MV-4-11 (cell line): ENCODE data around the gene TBXA2R.
A peak's percentile ranks its signal among the peaks of the same experiment; 100 is the strongest.

Experiments
- DNase-seq: peaks from one replicate; lab custom pipeline; 2025; lab: John Stamatoyannopoulos, UW

TBXA2R gene

DNA sequence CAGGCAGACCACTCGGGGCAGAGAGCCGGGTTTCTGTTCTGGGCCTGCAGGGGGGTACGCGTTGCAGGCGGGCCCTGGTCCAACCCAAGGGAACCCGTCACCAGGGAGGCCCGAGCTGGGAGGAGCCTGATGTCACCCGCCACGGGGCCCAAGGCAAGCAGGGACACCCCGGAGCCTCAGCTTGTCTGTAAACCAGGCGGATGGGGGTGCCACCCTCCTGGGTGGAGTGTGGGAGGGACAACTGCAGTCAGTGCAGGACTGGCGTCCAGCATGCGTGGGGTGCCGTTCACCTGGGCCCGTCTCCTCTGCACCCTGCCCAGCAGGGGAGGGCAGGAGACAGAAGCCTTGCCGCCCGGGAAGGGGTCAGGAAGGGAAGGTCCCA is 12.9 kb upstream of the TBXA2R start:
- DNase-seq, result no peak

DNA sequence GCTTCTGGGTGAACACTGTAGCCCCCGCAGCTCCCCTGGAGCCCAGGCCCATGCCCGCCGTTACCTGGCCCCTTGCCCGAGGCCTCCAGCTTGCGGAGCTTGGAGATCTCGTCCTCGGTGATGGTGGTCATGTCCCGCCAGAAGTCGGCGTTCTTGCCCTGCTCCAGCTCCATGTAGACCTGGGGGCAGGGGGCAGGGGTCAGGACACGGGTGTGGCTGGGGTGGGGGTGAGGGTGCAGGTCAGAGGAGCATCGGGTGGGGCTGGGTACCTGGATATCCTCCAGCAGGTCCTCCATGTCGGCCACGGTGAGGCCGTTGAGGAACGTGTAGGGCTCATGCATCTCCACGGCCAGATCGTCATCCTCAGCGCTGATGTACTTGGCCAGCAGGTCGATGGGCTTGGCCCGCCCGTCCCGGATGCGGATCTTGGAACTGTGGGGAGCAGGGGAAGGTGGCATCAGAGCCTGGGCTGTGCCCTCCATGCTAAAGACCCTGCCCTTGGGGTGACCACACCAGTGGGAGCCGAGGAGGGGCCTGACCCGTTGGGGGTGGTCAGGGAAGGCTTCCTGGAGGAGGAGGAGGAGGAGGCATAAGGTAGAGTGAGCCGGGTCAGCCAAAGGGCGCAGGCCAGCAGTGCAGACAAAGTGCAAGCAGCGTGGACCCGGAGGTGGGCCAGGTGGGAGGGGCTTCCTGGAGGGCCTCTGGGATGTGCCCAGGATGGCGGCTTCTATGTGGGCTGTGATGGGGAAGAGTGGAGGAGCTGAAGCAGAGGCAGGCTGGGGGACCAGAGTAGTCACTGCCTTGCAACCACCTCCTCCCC is 12.3 kb upstream of the TBXA2R start:
- DNase-seq, result no peak

DNA sequence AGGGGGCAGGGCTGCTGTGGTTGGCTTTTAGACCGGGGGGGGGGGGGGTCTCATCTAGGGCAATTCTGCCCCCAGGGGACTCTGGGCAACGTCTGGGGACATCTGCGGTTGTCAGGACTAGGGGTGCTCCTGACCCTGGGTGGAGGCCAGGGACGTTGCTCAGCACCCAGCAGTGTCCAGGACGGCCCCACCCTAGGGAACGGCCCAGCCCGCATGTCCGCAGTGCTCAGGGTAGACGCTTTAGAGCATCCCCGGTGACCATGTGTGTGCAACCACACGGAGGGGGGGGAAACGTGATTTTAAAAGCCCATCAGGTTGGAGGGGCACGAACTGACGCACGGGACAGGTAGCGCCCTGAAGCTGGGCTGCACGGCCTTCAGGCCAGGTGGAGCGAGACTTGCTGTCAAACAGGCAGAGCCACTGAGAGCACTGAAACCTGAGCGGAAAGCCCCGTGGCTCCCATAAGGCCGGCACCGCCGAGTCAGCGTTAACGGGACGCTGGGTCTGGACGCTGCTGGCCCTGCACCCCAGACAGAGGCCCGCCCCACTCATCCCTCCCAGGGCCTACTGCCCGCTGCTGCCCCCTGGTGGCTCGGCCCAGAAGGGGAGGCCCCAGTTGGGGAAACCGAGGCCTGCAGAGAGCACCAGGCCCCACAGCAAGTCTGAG is 11.6 kb upstream of the TBXA2R start:
- DNase-seq, result no peak

DNA sequence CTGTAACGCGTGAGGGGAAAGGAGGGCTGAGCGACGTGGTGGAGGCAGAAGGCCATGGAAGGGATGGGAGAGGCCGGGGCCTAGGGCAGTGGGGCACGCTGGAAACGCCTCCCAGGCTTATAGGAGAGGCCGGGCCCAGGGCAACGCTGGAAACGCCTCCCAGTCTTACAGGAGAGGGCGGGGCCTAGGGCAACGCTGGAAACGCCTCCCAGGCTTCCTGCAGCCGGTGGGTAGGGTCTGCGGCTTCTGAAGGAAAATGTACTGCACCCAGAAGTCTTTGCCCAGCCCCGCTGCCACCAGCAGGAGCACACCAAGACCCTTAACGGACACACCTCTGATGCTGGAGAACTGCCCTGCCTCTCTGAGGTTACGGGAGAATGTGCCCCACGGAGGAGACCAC is 10.8 kb upstream of the TBXA2R start:
- DNase-seq, result no peak

DNA sequence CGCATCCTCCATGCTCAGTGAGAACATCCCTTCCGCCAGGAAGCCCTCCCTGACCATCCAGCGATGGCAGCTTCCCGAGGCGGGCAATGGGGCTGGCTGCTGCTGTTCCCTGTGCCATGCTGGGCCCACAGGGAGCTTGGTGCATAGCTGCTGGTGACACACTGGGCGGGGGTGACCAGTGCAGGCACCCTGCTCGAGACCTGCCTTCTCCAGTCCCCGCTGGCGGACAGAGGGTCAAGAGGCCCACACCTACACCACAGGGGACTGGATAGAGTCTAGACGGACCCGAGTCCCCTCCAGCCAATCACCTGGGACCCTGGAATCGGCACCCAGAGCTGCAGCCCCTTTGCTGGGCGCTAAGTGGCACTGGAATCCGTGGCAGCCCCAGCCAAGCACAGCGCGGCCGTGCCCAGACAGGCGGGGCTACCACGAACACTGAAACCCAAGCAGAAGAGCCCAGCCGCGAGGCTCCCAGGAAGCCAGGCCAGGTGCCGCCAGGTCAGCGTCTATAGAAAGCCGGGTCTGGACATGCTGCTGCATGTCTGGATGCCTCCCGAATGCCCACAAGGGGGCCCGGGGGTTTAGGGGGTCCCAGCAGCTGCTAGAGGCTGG is 9.0 kb upstream of the TBXA2R start:
- DNase-seq, result no peak

DNA sequence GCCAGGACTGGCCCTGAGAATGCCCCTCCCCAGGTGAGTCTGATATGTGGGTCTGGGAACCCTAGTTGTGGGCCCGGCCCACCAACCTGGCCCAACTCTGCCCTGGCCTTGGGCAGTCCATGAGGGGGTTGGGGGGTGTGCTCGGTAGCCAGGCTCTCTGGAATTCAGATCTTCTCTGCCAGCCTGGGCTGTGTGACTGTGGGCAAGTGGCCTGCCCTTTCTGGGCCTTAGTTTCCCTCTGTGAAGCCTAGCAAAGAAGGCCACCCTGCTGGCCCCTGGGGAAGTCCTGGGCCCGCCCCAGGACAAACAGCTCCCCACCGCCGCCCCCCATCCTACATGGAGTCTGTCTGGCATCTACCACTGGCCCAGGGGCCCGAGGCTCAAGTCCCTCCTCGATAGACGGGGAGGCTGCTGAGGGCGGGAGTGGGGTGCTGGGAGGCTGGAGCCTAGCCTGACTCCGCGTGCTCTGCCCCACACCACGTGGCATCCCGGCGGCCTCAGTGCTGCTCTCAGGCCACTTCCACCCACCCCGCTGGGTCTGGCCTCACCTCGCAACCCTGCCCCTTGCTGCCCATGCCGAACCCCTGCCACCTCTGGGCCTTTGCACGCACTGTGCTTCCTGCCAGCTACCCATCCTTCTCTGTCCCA is 8.3 kb upstream of the TBXA2R start:
- DNase-seq, result no peak

DNA sequence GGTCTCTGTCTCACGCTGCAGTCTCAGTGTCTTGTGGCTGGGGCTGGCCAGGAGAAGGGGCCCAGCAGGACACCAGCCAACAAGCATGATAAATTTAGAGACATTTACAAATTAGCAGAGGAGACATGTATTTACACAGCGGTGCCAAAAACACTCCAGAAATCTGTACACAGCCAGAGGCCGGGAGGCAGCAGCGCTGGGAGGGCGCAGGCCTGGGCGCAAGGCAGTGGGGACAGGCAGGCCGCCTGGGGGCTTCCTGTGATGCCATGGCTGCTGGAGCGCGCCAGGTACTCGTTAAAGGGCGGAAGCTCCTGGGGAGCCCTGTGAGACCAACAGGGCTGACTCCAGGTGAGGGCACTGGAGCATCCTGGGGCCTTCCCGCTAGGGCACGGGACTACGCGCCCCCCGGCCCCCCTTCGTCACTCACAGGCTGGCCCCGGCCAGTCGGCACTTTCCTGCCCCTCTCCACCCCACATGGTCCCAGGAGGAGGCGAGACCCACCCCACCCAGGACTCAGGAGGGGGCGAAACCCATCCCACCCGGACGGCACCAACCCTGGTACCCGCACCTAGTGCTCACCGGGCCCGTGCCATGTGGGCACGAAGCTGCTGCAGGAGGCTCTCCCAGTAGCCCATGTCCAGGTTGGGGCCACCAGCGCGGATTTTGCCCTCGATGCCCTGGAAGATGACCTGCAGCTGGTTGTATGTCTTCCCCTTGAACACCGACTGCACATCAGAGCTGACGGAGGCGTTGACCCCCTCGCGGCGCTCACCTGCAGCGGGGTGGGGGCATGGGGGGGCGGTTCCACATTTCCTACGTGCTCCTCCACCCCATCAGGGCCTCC is 7.4 kb upstream of the TBXA2R start:
- DNase-seq, result no peak

DNA sequence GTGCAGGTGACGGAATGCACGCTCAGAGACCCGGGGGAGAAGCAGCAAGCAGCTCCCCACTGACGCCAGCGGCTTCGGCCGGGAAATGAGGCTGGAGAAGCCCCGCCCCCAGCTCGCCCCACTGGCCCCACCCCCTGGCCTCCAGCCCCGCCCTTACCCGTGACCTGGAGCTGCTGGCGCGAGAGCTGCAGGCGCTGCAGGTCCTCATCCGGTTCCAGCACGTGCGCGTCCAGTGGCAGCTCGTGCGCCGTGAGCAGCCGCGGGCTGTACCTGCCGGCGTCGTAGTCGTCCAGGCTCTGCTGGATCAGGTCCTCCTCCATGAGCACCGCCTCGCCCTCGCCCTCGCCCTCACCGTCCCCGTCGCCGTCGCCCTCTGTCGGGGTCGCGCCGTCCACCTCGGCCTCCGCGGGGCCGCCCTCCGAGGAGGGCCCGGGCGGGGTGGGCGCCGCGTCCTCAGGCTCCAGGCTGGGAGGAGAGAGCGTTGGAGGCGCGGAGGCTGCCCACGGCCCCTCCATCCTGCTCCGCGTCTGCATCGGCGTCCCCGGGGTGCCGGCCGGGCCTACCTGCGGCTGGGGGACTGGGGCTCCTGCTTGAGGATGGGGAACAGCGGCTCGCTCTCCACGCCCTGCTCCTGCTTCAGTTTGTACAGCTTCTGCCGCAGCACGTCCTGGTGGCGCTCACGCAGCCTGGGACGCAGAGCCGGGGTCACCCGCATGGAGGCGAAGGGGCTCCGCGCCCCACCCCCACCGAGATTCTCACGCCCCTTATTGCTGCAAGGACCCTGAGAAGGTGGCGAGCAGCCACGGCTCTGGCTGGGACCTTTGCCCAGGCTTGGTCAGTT is 6.4 kb upstream of the TBXA2R start:
- no peak for DNase-seq

DNA sequence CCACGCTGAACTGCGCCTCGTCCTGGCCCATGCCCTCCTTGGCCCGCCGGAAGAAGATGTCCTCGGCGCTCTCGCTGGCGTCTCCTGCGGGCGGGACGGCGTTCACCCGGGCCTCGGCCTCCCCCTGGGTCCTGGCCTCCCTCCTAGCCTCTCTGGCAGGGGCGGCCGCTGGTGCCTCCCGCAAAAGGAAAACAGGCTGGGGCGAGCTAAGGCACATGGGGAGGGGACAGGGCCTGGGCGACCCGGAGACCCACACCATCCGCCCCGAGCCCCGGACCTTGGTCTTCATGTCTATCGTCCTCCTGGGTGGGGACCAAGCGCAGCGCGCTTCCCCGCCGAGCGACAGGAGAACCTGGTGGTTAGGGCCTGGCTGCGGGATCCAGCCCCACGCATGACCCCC is 5.7 kb upstream of the TBXA2R start:
- DNase-seq, result no peak

DNA sequence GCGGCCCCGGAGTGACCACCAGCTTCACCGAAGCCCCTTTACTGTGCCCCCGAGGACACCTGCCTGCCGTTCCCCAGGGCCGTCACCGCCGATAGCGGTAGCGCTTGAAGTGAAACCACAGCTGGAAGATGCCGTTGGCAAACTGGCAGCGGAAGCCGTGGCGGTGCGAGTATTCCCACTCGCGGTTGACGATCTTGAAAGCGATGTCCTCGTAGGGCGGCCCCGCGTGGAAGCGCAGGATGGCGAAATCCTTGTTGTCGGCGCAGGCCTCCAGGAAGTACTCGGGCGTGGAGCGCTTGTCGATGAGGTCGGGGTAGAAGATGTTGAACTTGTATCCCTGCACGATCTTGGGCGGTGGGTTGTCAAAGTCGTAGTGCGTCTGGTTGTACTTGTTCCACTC is 5.2 kb upstream of the TBXA2R start:
- no peak for DNase-seq

DNA sequence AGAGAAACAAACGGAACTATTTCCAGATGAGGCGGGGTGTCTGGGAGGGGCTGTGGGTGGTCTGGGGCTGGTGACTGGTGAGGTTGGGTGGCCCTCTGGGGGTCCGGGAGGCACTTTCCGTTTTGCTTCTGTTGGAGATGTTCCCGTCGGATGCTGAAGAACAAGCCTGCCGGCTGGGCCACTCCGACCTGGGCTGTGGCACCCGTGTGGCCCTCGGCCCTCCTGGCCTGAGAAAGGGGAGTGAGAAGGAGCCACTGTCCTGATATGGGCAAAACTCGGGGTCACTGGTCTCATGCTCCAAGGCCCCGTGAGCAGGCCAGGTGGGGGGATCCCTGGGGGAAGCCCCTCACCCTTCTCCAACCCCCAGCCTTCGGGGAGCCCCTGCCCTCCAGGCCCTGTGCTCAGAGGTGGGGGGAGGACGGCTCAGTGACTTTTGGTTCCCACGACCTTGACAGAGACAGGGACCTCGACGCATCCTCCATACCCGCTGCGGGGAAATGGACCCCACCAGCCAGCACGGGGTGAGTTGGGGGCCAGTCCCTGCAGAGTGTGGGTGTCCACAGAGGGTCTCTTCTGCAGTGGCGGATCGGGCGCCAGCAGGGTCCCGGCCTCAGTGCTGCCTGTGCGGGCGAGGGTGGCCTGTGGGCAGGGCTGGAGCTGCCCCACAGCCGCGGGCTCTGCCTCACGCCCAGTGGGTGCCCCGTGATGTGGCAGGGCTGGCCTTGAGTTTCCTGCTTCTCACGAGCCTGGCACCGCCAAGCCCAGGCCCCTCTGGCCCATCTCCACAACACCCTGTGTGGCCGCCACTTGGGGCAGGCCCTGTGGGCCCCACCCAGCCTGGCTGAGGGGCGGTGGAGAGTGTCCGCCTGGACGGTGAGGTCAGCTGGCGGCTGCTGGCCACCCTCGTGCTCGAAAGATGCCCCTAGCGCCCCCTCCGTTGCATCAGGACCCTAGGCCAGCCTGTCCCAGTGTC is 4.4 kb upstream of the TBXA2R start:
- no peak for DNase-seq

DNA sequence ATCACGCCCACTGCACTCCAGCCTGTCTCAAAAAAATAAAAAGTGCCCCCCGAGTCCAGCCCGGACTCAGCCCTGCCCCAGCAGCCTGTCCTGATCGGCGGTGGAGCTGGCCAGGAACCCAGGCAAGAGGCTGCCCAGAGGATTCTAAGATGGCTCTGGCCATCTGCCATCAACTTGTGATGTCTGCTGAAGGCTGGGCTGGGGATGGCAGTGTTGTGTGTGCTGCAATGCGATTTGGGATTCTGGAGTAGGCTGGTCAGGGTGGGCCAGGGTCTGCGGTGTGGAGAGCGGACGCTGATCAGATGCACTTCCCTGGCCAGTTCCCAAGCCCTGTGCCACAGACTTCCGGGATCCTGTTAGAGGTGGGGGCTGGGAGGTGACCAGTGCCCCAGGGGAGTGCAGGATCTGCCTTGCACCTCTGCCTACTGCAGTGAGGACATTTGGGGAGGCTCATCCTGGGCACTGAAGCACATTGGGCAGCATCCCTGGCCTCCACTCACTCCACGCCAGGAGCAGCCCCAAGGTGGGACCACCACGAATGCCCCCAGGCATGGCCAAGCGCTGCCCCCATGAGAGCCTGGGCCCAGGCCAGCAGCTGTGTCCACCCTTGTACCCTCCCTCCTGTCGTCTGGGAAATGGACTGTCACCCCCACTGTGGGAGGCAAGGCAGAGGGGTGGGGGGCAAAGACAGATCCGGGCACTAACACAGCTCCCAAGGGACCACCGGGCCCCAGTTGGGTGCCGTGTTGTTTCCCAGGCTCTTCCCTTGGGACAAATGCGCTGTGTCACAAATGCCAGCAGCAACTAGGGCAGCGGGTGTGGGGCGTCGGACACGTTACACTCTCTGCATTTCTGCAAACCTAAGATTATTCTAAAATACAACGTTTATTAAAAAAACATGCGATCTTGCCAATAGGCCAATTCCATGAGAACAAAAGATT is 3.4 kb upstream of the TBXA2R start:
- DNase-seq, result no peak

DNA sequence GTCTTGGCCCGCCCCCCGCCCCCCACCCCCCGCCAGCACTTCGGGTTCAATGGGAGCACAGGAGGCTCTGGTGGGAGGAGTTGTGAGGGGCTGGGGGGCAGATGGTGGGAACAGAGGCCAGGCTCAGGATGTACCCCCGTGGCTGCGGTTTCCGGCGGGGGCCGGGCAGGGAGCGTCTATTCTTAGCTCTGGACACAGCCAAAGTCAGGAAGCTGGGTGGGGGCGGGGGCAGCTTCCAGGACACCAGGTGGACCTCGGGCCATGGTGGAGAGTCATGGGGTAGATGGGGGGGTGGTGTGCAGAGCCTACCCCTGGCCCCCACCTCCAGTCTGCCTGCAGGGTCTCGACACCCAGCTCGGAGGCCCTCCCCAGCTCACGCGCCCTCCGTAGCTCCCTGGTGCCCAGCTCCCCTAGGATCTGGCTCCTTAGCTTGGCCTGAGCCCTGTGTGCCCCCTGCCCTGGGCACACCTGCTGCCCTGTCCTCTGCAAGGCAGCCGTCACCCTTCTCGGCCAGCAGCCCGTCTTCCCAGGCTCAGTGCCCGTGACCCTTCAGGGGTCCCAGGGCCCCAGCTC is 2.2 kb upstream of the TBXA2R start:
- DNase-seq, result peak; percentile 66

DNA sequence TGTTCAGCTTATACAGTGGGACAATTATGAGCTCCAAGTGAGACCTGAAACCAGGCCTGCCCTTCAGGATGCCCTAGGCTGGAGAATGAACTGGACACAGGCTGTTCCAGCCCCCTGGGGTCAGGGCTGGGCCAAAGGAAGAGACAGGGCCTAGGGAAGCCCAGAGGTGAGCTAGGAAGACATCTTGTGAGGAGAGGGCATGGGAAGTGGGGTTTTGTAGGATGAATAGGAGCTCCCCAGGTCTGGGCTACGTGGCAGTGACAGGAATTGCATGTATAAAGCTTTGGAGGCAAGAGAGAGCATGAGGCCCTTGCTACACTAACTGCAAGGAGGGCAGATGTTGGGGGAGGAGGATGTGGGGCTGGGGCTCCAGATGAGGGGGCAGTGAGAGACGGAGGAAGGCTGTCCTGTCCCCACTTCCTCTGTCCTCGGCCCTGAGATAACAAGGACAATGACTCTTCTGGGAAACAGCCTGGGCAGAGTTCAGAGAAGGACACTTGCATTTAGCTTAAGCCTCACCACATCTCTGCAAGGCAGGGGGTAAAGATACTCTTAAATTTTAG is 1.5 kb upstream of the TBXA2R start:
- peak; percentile 39 for DNase-seq

DNA sequence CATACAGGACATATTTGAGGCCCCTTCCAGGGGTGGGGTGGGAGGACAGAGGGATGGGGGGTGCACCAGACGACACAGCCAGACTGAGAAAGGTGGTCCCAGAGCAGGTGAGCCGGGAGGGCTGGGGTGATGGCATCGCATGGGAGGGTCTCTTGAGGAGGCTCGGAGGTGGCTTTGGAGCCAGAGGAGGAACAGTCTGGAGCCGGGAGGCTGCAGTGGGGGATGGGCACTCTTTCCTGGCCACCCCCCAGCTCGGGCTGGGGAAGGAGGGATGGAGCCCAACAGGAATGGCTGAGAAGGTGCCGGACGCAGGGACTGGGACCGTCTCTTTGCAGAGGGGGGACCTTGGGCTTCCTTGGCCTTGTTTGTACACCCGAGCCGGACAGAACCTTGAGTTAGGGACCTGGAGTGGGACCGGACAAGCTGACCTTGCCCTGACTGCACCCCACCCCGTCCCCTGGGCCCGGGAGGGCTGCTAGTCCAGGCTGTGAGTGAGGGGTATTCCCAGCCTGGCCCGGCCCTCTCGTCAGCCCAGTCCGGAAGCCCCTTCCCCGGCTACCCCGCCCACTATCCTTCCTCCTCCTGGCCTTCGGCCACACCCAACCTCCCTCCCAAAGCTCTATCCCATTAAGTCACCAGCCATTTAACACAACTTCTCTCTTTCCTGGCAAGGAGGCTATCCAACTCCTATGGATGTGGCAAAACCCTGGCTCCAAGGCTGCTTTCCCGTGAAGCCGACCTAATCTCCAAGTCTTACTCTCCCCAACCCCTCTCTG is 816 bp upstream of the TBXA2R start:
- no peak for DNase-seq

DNA sequence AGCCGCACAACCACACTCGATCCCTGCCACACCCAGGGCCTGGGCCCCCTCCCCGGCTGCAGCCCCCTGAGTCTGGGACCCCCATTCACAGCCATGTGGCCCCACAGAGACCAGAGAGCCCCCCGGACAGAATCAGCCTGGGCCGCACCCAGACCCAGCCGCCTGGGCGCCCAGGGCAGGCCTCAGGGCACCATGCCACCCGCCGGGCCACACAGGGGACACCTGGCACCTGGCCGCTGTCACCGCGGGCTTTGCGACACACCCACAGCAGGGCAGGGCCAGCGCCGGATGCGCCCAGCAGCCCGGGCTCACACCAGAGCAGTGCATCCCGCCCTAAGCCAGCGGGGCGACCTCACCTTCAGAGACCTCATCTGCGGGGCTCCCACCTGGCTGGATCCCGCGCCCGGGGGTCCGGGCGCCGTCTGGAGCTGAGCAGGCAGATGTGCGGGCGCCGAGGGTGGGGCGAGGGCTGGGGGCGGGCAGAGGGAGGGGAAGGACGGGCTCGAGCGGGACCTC is 443 bp downstream of the TBXA2R start:
- no peak for DNase-seq

DNA sequence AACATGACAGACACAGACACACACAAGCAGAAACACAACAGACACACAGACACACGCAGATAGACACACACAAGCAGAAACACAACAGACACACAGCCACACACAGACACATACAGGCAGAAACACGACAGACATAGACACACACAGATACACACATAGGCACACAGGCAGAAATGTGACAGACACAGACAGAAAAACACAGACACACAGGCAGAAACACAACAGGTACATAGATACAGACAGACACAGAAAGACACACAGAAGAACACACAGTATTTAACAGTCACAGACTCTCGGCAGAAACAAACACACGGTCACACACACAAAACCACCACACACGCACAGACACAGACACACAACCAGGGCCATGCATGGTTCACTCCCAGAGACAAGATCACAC is 905 bp downstream of the TBXA2R start:
- no peak for DNase-seq
